Measurements from ENCODE around the gene VSTM4. TPM values are rescaled to one million over a fixed set of nuclear protein-coding genes. Genes with fewer than 3 reads are reported as not detected.

VSTM4 gene
- total and polyA plus RNA-seq, 9 of the 15 experiments (the other 6 are each of a cell fraction or from before 2014, with no cell fraction given) = 1.0 to 7.9 (median 3.0) TPM

DNA sequence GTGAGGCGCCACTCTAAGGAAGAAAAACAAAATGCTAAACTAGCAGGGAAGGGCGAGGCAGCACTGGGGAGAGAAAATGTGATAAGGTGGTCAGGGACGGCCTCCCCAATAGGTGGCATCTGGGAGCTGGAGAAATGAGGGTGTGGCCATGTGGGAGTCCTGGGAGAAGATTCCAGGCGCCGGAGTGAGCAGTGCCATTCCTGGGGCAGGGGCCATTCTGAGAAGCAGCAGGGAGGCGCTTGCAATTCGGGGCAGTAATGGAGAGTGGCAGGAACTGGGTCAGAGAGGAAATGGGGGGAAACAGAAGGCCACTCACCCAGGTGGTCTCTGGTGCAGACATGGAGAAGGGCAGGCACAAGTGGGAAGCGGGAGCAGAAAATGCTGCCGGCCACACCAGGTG is 113.9 kb downstream of the VSTM4 start:
- Histone ChIP-seq H3K4me3 (no peak overlapping the region), H4K20me1 (replicated peaks; ENCODE audit: control insufficient read depth, insufficient read depth, low read length) (no peaks in the 10 kb centered on the region), H3K9me3 (replicated peaks; ENCODE audit: control insufficient read depth, insufficient read depth, low read depth, low read length) (no peaks in the 10 kb centered on the region), H3K9me1 (ENCODE audit: control insufficient read depth, insufficient read depth, low read length) (no peaks in the 10 kb centered on the region), H3K4me1 (replicated peaks in 1 of 2; ENCODE audit: control insufficient read depth in 2 of 2, insufficient read depth in 2 of 2, low read length in 2 of 2) (peaks cover 11 to 19% of the 10 kb centered on the region in 2 experiments), H3K4me2 (ENCODE audit: insufficient read depth, low read length) (peak overlapping the region; percentile 39; the same call in 1 of the 2 replicates), H3K27me3 (ENCODE audit: control insufficient read depth in 2 of 2, insufficient read depth in 2 of 2, low read length in 2 of 2) (peaks cover 0 to 9% of the 10 kb centered on the region in 2 experiments; a peak in 1 of 5 replicates), H3K36me3 (ENCODE audit: control insufficient read depth, insufficient read depth, low read length) (no peaks in the 10 kb centered on the region), H3K9ac (ENCODE audit: insufficient read depth in 1 of 2, low read depth in 2 of 2, low read length in 2 of 2) (peak overlapping the region in 1 of 2 experiments; percentile 76; a peak in 2 of 4 replicates), H3K79me2 (ENCODE audit: control insufficient read depth, insufficient read depth, low read length) (no peaks in the 10 kb centered on the region), H3K27ac (ENCODE audit: extremely low read depth, low read depth, low read length) (no peak overlapping the region), H2AFZ (ENCODE audit: low read depth, low read length) (peak overlapping the region; percentile 66)
- no TSS peak for BruUV-seq (replicated peaks)
- intact Hi-C loops (cut with micrococcal nuclease) = loop anchor here (5.0 kb wide), 1 partner anchor 161 kb away; no protein-coding TSS in a partner anchor
- in situ Hi-C loops (cut with MboI) = no loop called here
- ChIA-PET POLR2A (interaction anchor here (1.1 to 1.3 kb wide), 2 partner anchors 9 to 12 kb away, joined by 3 read pairs; no protein-coding TSS in a partner anchor), CTCF (ENCODE audit: low intra/inter-chr PET ratio) (interaction anchor here (1.7 kb wide), 1 partner anchor 20 kb away, joined by 8 read pairs; no protein-coding TSS in a partner anchor)
- ATAC-seq (peak; percentile 88), DNase-seq (ENCODE audit: extremely low read depth in 1 of 4, low spot score in 3 of 4) (peak; percentile 63 to 76 (median 74)), FAIRE-seq (peak; percentile 85)
- WGBS (ENCODE audit: insufficient coverage, low coverage, missing lambda C conversion rate) = 21% methylated on average over 9 of the region's 9 CpGs
- TF ChIP-seq MAZ (CRISPR knock-in tag; conservative IDR thresholded peaks at IDR 0.05 in 1 of 2, IDR thresholded peaks at IDR 0.05 in 1 of 2) = peak in 1 of 2 experiments; percentile 36; a peak in 1 of 4 replicates
- TF ChIP-seq RB1 (IDR thresholded peaks at IDR 0.05; ENCODE audit: low read depth) = 0 out of 2 replicates have a peak, but pooled peaks have one; percentile 19
- TF ChIP-seq CTBP1 (IDR thresholded peaks at IDR 0.05; ENCODE audit: borderline replicate concordance) = peak; percentile 67; the same call in 1 of the 2 replicates
- TF ChIP-seq MYC (IDR thresholded peaks at IDR 0.05; ENCODE audit: low read depth, low read length) = peak; percentile 59; the same call in 1 of the 2 replicates
- no peak for TF ChIP-seq MYC (CRISPR knock-in tag; IDR thresholded peaks at IDR 0.05; ENCODE audit: borderline replicate concordance, low read depth)
- TF ChIP-seq CTCF (IDR thresholded peaks at IDR 0.05 in 2 of 3, conservative IDR thresholded peaks at IDR 0.05 in 1 of 3; ENCODE audit: insufficient read depth in 2 of 3, low read depth in 1 of 3, low read length in 3 of 3) = peak; percentile 40 to 80 (median 66); a peak in 5 of 6 replicates
- 0 out of 2 replicates have a peak, but pooled peaks have one; percentile 8 for TF ChIP-seq BHLHE40 (IDR thresholded peaks at IDR 0.05; ENCODE audit: low read length)
- TF ChIP-seq TEAD4 (IDR thresholded peaks at IDR 0.05; ENCODE audit: low read length) = peak; percentile 14; the same call in 1 of the 2 replicates
- no peak for TF ChIP-seq TEAD4 (CRISPR knock-in tag; IDR thresholded peaks at IDR 0.05; ENCODE audit: borderline replicate concordance)
- no peak for TF ChIP-seq ZZZ3 (IDR thresholded peaks at IDR 0.05)
- peak in 1 of 2 experiments; percentile 47; a peak in 1 of 4 replicates for TF ChIP-seq RCOR1 (IDR thresholded peaks at IDR 0.05; ENCODE audit: borderline replicate concordance in 1 of 2, low read depth in 2 of 2, low read length in 2 of 2)
- no peak for TF ChIP-seq MCM5 (IDR thresholded peaks at IDR 0.05; ENCODE audit: low read depth)
- no peak for TF ChIP-seq RHOXF2B (CRISPR knock-in tag; conservative IDR thresholded peaks at IDR 0.05)
- TF ChIP-seq GTF2A2 (tag; IDR thresholded peaks at IDR 0.05) = no peak
- peak; percentile 57 to 71 for TF ChIP-seq RAD21 (CRISPR knock-in tag; conservative IDR thresholded peaks at IDR 0.05 in 1 of 2, IDR thresholded peaks at IDR 0.05 in 1 of 2)
- 0 out of 2 replicates have a peak, but pooled peaks have one; percentile 33 for TF ChIP-seq MBD2 (IDR thresholded peaks at IDR 0.05; ENCODE audit: borderline replicate concordance, low read depth)
- TF ChIP-seq SRF (CRISPR knock-in tag; IDR thresholded peaks at IDR 0.05) = peak in 1 of 2 experiments; percentile 52; a peak in 1 of 4 replicates
- peak; percentile 41; the same call in 1 of the 2 replicates for TF ChIP-seq SMC3 (conservative IDR thresholded peaks at IDR 0.05; ENCODE audit: insufficient read depth, low read depth, low read length)
